ENCODE data around the gene PARD3. TPM values are rescaled to one million over a fixed set of nuclear protein-coding genes. Genes with fewer than 3 reads are reported as not detected.

Gene PARD3
- total RNA-seq, 2 donors from 2014 or later = 31.6 to 41.6 TPM

- H3K4me3 ChIP-seq = no peak overlapping the region
- H3K9me3 ChIP-seq = no peaks in the 10 kb centered on the region
- no peak for DNase-seq (ENCODE audit: low spot score)
- TF ChIP-seq CTCF (IDR thresholded peaks at IDR 0.05) = no peak
- no peaks in the 10 kb centered on the region for H3K27me3 ChIP-seq
- H3K36me3 ChIP-seq = no peaks in the 10 kb centered on the region
- no peaks in the 10 kb centered on the region for H3K4me1 ChIP-seq
- H3K27ac ChIP-seq = no peak overlapping the region
These were observed 646.0 kb downstream of the PARD3 start for GRCh38 chr10:34169131-34169530.

GRCh38 chr10:34168439-34168838, 646.7 kb downstream of the PARD3 start:
- Histone ChIP-seq H3K9me3 (no peaks in the 10 kb centered on the region), H3K36me3 (no peaks in the 10 kb centered on the region), H3K27ac (no peak overlapping the region), H3K4me1 (no peaks in the 10 kb centered on the region), H3K27me3 (no peaks in the 10 kb centered on the region), H3K4me3 (no peak overlapping the region)
- TF ChIP-seq CTCF (IDR thresholded peaks at IDR 0.05) = no peak
- DNase-seq (ENCODE audit: low spot score) = no peak

- no peak for TF ChIP-seq CTCF (IDR thresholded peaks at IDR 0.05)
- no peaks in the 10 kb centered on the region for H3K27me3 ChIP-seq
- no peak overlapping the region for H3K27ac ChIP-seq
- no peak for DNase-seq (ENCODE audit: low spot score)
- H3K4me1 ChIP-seq = no peaks in the 10 kb centered on the region
- no peaks in the 10 kb centered on the region for H3K36me3 ChIP-seq
- no peaks in the 10 kb centered on the region for H3K9me3 ChIP-seq
- no peak overlapping the region for H3K4me3 ChIP-seq
These were observed 648.3 kb downstream of the PARD3 start for GRCh38 chr10:34166823-34167222.

- H3K27ac ChIP-seq = no peak overlapping the region
- H3K27me3 ChIP-seq = no peaks in the 10 kb centered on the region
- H3K4me3 ChIP-seq = no peak overlapping the region
- no peaks in the 10 kb centered on the region for H3K36me3 ChIP-seq
- H3K4me1 ChIP-seq = no peaks in the 10 kb centered on the region
- no peak for TF ChIP-seq CTCF (IDR thresholded peaks at IDR 0.05)
- H3K9me3 ChIP-seq = no peaks in the 10 kb centered on the region
- no peak for DNase-seq (ENCODE audit: low spot score)
These were observed 648.7 kb downstream of the PARD3 start for GRCh38 chr10:34166354-34166753.

- Histone ChIP-seq H3K4me3 (no peak overlapping the region), H3K27me3 (no peaks in the 10 kb centered on the region), H3K36me3 (no peaks in the 10 kb centered on the region), H3K9me3 (no peaks in the 10 kb centered on the region), H3K27ac (no peak overlapping the region), H3K4me1 (no peaks in the 10 kb centered on the region)
- no peak for TF ChIP-seq CTCF (IDR thresholded peaks at IDR 0.05)
- DNase-seq (ENCODE audit: low spot score) = no peak
These were observed 651.1 kb downstream of the PARD3 start for GRCh38 chr10:34164029-34164428.

GRCh38 chr10:34163075-34163905, 651.8 kb downstream of the PARD3 start:
- Histone ChIP-seq H3K9me3 (no peaks in the 10 kb centered on the region), H3K4me3 (no peak overlapping the region), H3K4me1 (no peaks in the 10 kb centered on the region), H3K36me3 (no peaks in the 10 kb centered on the region), H3K27me3 (no peaks in the 10 kb centered on the region), H3K27ac (no peak overlapping the region)
- no peak for DNase-seq (ENCODE audit: low spot score)
- no peak for TF ChIP-seq CTCF (IDR thresholded peaks at IDR 0.05)
